K562 (cell line): Measurements from ENCODE around the gene NR3C1. TPM values are rescaled to one million over a fixed set of nuclear protein-coding genes. Genes with fewer than 3 reads are reported as not detected.
A peak's percentile ranks its signal among the peaks of the same experiment; 100 is the strongest.

Experiments used
- ATAC-seq: fragments of 200-7000 bp; cut with Tn5 transposase; 3 replicates; pipeline ENCODE4 v1.9.1; 2020; ENCODE audit warnings: moderate library complexity
- BruUV-seq: library from RNA; stranded (reverse); fragments of 400-500 nt; replicated peaks from 2 replicates; lab custom pipeline; 2021; lab: Mats Ljungman, UMichigan
- CTCF ChIA-PET: fragments of 300-600 bp; formaldehyde crosslinking; extraction: SDS; loops from one replicate; lab custom pipeline; 2021; ENCODE audit warnings: low intra/inter-chr PET ratio; lab: Yijun Ruan, JAX
- POLR2A ChIA-PET: fragments of 300-600, 350-650 bp; sonication (Branson Sonifier 250); formaldehyde crosslinking; extraction: SDS; loops from one replicate; lab custom pipeline; 2021; ENCODE audit warnings: antibody characterized with exemption, inconsistent platforms; lab: Yijun Ruan, JAX
- DNase-seq, 4 experiments: peaks; one replicate each; pipeline versions ENCODE4 v3.0.0 to v3.0.0-alpha.2; 2011 to 2018; ENCODE audit warnings: low spot score in 3 of 4, mixed read lengths in 3 of 4; ENCODE audit errors: extremely low read depth in 1 of 4
- FAIRE-seq: peaks from 2 replicates; lab custom pipeline; 2011; peaks lifted over from hg19 to GRCh38; lab: Jason Lieb, UNC
- H2AFZ ChIP-seq: 2 replicates; pipeline ENCODE4 v1.6.0; 2011; ENCODE audit warnings: low read depth, low read length, control low read depth, inconsistent platforms
- H3K27ac ChIP-seq: fragments of 200-600 bp; 3 replicates; pipeline ENCODE4 v1.8.0; 2011; ENCODE audit warnings: low read depth, mild to moderate bottlenecking, control low read depth, inconsistent platforms, low read length, moderate library complexity, mixed read lengths; ENCODE audit errors: extremely low read depth
- H3K27me3 ChIP-seq, 2 experiments: fragments of 300-600 bp in 1 of 2; 2 replicates in 1 of 2; 3 replicates in 1 of 2; pipeline versions ENCODE4 v1.6.0 to v1.8.0; 2011; ENCODE audit warnings: inconsistent platforms in 2 of 2, low read length in 2 of 2, mild to moderate bottlenecking in 1 of 2, mixed read lengths in 1 of 2, moderate library complexity in 1 of 2; ENCODE audit not compliant: control insufficient read depth in 2 of 2, insufficient read depth in 2 of 2
- H3K36me3 ChIP-seq: fragments of 300-600 bp; 3 replicates; pipeline ENCODE4 v1.8.0; 2011; ENCODE audit warnings: mild to moderate bottlenecking, low read length, inconsistent platforms; ENCODE audit not compliant: control insufficient read depth, insufficient read depth
- H3K4me1 ChIP-seq, 2 experiments: fragments of 200-600 bp in 1 of 2; replicated peaks in 1 of 2; 2 replicates in 1 of 2; 3 replicates in 1 of 2; pipeline versions ENCODE4 v1.5.1 to v1.8.0; 2011; ENCODE audit warnings: inconsistent platforms in 2 of 2, low read length in 2 of 2, mild to moderate bottlenecking in 1 of 2, mixed read lengths in 1 of 2, moderate library complexity in 1 of 2; ENCODE audit not compliant: control insufficient read depth in 2 of 2, insufficient read depth in 2 of 2
- H3K4me2 ChIP-seq: 2 replicates; pipeline ENCODE4 v1.6.1; 2011; ENCODE audit warnings: low read length, control low read depth, inconsistent platforms, mixed read lengths; ENCODE audit not compliant: insufficient read depth
- H3K4me3 ChIP-seq: fragments of 200-600 bp; sonication (generic), shearing (Covaris generic); 2 replicates; pipeline ENCODE4 v1.5.1; 2016; ENCODE audit warnings: control low read depth, inconsistent platforms
- H3K79me2 ChIP-seq: fragments of 200-600 bp; 3 replicates; pipeline ENCODE4 v1.8.0; 2011; ENCODE audit warnings: low read length, inconsistent platforms; ENCODE audit not compliant: control insufficient read depth, insufficient read depth
- H3K9ac ChIP-seq, 2 experiments: 2 replicates each; pipeline versions ENCODE4 v1.6.0 to v1.6.1; 2011; ENCODE audit warnings: low read depth in 2 of 2, low read length in 2 of 2, control low read depth in 1 of 2, inconsistent platforms in 1 of 2, mild to moderate bottlenecking in 1 of 2, mixed read lengths in 1 of 2; ENCODE audit not compliant: insufficient read depth in 1 of 2
- H3K9me1 ChIP-seq: one replicate; pipeline ENCODE4 v1.6.0; 2011; ENCODE audit warnings: inconsistent platforms, mild to moderate bottlenecking, low read length, moderate library complexity; ENCODE audit not compliant: control insufficient read depth, insufficient read depth
- H3K9me3 ChIP-seq: replicated peaks from 2 replicates; pipeline ENCODE4 v1.5.1; 2011; ENCODE audit warnings: low read depth, low read length, inconsistent platforms; ENCODE audit not compliant: control insufficient read depth, insufficient read depth
- H4K20me1 ChIP-seq: replicated peaks from 2 replicates; pipeline ENCODE4 v1.6.1; 2011; ENCODE audit warnings: low read length, inconsistent platforms, mixed read lengths; ENCODE audit not compliant: control insufficient read depth, insufficient read depth
- MAFG ChIP-seq: fragments of 450-650 bp; conservative IDR thresholded peaks from 2 replicates; pipeline ENCODE4 v1.6.1; 2016; ENCODE audit warnings: missing genetic modification characterization, missing compliant biosample characterization
- ZNF146 ChIP-seq: IDR thresholded peaks from one replicate; pipeline ENCODE4 v1.6.1; 2018; ENCODE audit warnings: missing compliant biosample characterization; ENCODE audit not compliant: unreplicated experiment
- WGBS: fragments of 100-300 bp; shearing (Covaris generic); methylation state at CpG from one replicate; pipeline ENCODE4 v1.1.6; 2016; ENCODE audit warnings: low coverage, mixed read lengths; ENCODE audit not compliant: insufficient coverage; ENCODE audit errors: missing lambda C conversion rate; 5-methylcytosine and 5-hydroxymethylcytosine counted together
- in situ Hi-C: fragments of 300-500 bp; cut with MboI; formaldehyde crosslinking; loops from 4 replicates; pipeline ENCODE4 v1.15.0; 2018; ENCODE audit warnings: inconsistent platforms, mixed read lengths
- intact Hi-C: fragments of 100-400 bp; cut with micrococcal nuclease; formaldehyde crosslinking; loops from 2 replicates; pipeline ENCODE4 v1.14.2; 2022
- polyA plus RNA-seq, 8 experiments: library from polyadenylated mRNA; depleted of rRNA in 4 of 8; stranded (reverse) in 5 of 8; unstranded in 3 of 8; fragments of >200 nt; fragmentation: Nextera tagmentation in 2 of 8; fragmentation: Illumina TruSeq in 1 of 8; extraction: Ambion mirVana in 2 of 8; extraction: Trizol in 1 of 8; gene quantifications; 2 replicates each; pipeline versions ENCODE4 v1.2.1 to v1.2.3, GENCODE V29; 2011 to 2014; ENCODE audit warnings: inconsistent platforms in 1 of 8, missing spikeins in 1 of 8
- total RNA-seq, 7 experiments: library from RNA; depleted of rRNA in 6 of 7; stranded (reverse); fragments of >200 nt in 6 of 7; fragmentation: Illumina TruSeq in 2 of 7; extraction: Trizol in 2 of 7; gene quantifications; 2 replicates each; pipeline versions ENCODE4 v1.2.1 to v1.2.3, GENCODE V29; 2011 to 2021; ENCODE audit warnings: low replicate concordance in 1 of 7
- TF ChIP-seq, protein P1 (sequence below), 2 experiments: fragments of 450-650 bp; IDR thresholded peaks; 2 replicates each; pipeline ENCODE4 v1.6.1; 2016; ENCODE audit warnings: mild to moderate bottlenecking in 2 of 2, borderline replicate concordance in 1 of 2, low read depth in 1 of 2, moderate library complexity in 1 of 2

Gene NR3C1
- total and polyA plus RNA-seq, 9 of the 15 experiments (the other 6 are each of a cell fraction or from before 2014, with no cell fraction given), result 8.2 to 36.0 (median 15.0) TPM

DNA sequence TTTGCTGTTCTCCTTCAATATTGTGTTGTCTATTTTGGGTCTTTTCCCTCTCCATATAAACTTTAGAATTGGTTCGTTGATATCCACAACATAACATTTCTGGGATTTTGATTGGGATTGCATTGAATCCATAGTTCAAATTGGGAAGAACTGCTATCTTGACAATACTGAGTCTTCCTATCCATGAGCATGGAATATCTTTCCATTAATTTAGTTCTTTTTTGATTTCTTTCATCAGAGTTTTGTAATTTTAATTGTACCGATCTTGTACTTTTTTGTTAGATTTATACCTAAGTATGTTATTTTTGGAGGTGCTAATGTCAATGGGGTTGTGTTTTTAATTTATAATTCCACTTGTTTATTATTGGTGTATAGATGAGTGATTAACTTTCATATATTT, 135.1 kb downstream of the NR3C1 start (continued):
- TF ChIP-seq, protein P1, sequence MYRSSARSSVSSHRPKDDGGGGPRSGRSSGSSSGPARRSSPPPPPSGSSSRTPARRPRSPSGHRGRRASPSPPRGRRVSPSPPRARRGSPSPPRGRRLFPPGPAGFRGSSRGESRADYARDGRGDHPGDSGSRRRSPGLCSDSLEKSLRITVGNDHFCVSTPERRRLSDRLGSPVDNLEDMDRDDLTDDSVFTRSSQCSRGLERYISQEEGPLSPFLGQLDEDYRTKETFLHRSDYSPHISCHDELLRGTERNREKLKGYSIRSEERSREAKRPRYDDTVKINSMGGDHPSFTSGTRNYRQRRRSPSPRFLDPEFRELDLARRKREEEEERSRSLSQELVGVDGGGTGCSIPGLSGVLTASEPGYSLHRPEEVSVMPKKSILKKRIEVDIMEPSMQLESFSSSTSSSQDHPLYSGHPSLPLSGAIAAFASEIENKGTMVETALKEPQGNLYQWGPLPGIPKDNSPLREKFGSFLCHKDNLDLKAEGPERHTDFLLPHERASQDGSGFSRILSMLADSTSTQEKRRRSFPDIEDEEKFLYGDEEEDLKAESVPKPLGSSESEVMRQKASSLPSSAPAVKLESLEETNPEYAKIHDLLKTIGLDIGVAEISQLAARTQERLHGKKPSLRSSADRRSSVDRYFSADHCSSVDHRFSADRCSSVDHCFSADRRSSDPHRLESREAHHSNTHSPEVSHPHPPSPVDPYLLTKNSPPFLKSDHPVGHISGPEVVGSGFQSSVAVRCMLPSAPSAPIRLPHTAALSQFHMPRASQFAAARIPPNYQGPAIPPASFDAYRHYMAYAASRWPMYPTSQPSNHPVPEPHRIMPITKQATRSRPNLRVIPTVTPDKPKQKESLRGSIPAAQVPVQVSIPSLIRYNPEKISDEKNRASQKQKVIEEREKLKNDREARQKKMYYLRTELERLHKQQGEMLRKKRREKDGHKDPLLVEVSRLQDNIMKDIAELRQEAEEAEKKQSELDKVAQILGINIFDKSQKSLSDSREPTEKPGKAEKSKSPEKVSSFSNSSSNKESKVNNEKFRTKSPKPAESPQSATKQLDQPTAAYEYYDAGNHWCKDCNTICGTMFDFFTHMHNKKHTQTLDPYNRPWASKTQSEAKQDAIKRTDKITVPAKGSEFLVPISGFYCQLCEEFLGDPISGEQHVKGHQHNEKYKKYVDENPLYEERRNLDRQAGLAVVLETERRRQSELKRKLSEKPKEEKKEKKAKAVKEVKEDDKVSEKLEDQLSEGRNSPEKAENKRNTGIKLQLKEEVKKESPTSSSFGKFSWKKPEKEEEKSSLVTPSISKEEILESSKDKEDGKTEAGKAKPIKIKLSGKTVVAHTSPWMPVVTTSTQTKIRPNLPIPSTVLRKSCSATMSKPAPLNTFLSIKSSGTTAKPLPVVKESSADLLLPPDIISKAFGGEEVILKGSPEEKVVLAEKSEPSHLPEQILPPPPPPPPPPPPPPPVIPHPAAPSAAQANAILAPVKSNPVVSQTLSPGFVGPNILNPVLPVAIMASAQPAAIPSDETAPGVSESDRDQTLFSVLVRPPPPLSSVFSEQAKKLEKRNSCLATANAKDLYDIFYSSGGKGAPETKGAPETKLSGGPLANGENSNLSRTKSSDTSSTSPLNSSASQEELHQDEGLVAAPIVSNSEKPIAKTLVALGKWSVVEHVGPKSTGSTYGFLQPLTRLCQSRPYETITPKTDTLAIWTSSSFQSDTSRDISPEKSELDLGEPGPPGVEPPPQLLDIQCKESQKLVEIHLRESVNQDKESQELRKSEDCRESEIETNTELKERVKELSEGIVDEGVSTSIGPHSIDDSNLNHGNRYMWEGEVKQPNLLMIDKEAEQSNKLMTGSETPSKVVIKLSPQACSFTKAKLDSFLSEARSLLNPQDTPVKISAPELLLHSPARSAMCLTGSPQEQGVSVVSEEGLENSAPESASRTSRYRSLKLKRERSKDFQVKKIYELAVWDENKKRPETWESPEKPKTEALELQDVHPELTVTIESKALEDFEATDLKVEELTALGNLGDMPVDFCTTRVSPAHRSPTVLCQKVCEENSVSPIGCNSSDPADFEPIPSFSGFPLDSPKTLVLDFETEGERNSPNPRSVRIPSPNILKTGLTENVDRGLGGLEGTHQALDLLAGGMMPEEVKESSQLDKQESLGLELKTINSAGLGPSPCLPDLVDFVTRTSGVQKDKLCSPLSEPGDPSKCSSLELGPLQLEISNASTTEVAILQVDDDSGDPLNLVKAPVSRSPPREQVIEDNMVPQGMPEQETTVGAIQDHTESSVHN (IDR thresholded peaks at IDR 0.05; ENCODE audit: borderline replicate concordance in 1 of 2, low read depth in 1 of 2), result no peak
- TF ChIP-seq, all 486 proteins: peak for 0

DNA sequence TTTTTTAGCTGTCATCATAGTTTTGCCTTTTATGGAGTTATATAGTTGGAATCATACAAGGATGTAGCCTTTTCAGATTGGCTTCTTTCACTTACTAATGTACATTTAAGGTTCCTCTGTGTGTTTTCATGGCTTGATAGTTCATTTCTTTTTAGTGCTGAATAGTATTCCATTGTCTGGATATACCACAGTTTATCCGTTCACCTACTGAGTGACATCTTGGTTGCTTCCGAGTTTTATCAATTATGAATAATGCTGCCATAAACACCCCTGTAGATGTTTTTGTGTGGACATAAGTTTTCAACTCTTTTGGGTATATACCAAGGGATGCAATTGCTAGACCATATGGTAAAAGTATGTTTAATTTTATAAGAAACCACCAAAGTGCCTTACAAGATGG, 136.3 kb downstream of the NR3C1 start:
- H3K27me3 ChIP-seq, result no peaks in the 10 kb centered on the region
- CTCF ChIA-PET, result no interaction called here
- no TSS peak for BruUV-seq
- H3K4me2 ChIP-seq, result no peak overlapping the region
- no peaks in the 10 kb centered on the region for H3K36me3 ChIP-seq
- H3K9ac ChIP-seq, result no peak overlapping the region
- TF ChIP-seq ZNF146 (CRISPR knock-in tag) (peak; percentile 22), MAFG (tag) (no peak)
- H4K20me1 ChIP-seq, result no peaks in the 10 kb centered on the region
- intact Hi-C loops, result no loop called here
- H3K4me1 ChIP-seq, result no peaks in the 10 kb centered on the region
- in situ Hi-C loops, result no loop called here
- no peak overlapping the region for H3K4me3 ChIP-seq
- 94% methylated on average over 2 of the region's 2 CpGs for WGBS
- ATAC-seq, result no peak
- H3K9me3 ChIP-seq, result 0 out of 2 replicates have a peak, but pooled peaks cover 5% of the 10 kb centered on the region
- POLR2A ChIA-PET, result no interaction called here
- no peak overlapping the region for H3K27ac ChIP-seq
- FAIRE-seq, result no peak
- H3K79me2 ChIP-seq, result no peaks in the 10 kb centered on the region
- H3K9me1 ChIP-seq, result no peaks in the 10 kb centered on the region
- no peak for DNase-seq
- no peak overlapping the region for H2AFZ ChIP-seq
